Erythroblast (primary cell): Measurements from ENCODE around the gene KRT40.

ENCODE experiments used
- GATA1 ChIP-seq: IDR thresholded peaks from 2 replicates; pipeline ENCODE4 v1.6.1; 2011; ENCODE audit warnings: low read depth, mild to moderate bottlenecking, control low read depth, low read length, moderate library complexity
- POLR2A ChIP-seq: IDR thresholded peaks from 2 replicates; pipeline ENCODE4 v1.6.1; 2011; ENCODE audit warnings: mild to moderate bottlenecking, low read length

GRCh38 chr17:40996829-40997228, 12.7 kb upstream of the KRT40 start:
- TF ChIP-seq POLR2A = no peak
- no peak for TF ChIP-seq GATA1
